Medulla oblongata (tissue), 1 donor: ENCODE measurements around the gene GDF3.
"Not testable (repeated sequence)": the region's sequence is repeated elsewhere in the genome, so short reads cannot be mapped to it uniquely, and the experiment has no call there.

Source experiments
- DNase-seq: peaks from one replicate; pipeline ENCODE4 v3.0.0-alpha.2; 2015; ENCODE audit errors: extremely low spot score

Gene GDF3

GRCh38 chr12:7695566-7696197 lies at the start of gene GDF3:
TSS of gene GDF3 (minus strand) at chr12:7695775. CDS start at chr12:7695728, 47 bp downstream.
- DNase-seq = peak; percentile 11

DNA sequence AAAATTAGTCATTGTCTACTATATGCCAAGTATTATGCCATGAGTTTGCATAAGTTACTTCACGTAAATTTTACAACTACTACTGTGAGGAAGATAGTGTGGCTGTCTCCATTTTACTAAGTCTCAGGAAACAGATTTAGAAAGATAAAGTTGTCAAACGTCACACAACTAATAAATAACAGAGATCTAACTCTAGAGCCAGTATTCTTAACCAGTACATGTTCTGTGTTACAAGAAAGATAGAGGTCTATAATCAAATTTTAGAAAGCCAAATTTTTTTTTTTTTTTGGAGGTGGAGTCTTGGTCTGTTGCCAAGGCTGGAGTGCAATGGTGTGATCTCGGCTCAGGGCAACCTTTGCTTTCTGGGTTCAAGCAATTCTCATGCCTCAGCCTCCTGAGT lies 37.4 kb upstream of the GDF3 start:
- no peak for DNase-seq

DNA sequence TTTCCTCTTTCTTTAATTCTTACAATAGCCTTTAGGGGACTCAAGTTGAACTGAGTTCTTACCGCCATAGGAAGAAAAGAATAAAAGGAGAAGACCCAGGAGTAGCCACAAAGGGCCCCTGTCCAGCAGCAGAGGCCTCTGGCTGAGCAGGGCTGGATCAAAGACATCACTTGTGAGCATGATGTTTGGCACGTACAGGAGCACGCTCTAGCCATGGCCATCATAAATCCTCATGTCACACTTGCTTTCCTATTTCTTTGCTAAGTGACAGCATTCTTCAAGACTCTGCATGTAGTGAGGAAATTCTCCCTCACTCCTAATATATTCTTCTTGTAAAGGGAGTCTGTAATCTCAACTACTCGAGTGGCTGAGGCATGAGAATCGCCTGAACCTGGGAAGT lies 35.9 kb upstream of the GDF3 start:
- DNase-seq = no peak

DNA sequence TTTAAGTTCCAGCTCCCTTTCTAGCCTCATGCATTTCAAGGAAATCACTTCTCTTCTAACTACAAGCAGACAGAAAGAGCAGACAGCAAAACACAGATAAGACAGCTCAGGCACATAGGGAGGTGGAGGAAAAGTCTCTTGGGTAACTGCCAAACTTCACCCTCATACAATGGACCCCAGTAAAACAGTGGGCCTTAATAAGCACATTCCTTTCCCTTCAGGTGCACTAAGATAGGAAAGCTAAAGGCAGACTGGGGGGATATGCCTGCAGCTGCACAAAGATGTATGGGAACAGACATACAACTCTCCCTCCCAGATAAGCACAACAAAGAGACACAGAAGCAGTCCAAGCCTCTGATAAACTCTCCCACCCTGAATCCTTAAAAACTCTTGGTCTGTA lies 35.4 kb upstream of the GDF3 start:
- not testable (repeated sequence) for DNase-seq

GRCh38 chr12:7729746-7730145 lies 34.2 kb upstream of the GDF3 start:
- no peak for DNase-seq

DNA sequence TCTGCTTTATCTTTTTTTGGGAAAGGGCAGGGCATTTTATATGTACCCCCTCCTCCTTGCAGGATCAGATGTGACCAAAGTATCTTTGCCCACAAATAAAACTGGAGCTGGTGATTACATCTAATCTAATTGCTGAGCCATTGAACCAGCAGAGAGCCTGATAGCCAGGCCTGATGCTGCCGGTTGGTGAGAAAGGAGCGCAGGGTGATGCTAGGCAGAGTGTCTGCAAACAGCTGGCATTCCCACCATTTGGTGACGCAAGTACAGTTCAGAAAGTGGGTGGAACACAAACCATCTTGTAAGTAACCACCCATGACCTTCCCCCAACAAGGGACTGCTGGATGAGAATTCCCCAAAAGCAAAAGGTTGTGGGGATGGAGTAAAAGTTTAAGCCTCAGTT lies 28.4 kb upstream of the GDF3 start:
- no peak for DNase-seq

GRCh38 chr12:7719946-7720730 lies 24.6 kb upstream of the GDF3 start:
- DNase-seq = no peak

- DNase-seq = peak; percentile 9
Measured at GRCh38 chr12:7716381-7716780, 20.8 kb upstream of the GDF3 start.

DNA sequence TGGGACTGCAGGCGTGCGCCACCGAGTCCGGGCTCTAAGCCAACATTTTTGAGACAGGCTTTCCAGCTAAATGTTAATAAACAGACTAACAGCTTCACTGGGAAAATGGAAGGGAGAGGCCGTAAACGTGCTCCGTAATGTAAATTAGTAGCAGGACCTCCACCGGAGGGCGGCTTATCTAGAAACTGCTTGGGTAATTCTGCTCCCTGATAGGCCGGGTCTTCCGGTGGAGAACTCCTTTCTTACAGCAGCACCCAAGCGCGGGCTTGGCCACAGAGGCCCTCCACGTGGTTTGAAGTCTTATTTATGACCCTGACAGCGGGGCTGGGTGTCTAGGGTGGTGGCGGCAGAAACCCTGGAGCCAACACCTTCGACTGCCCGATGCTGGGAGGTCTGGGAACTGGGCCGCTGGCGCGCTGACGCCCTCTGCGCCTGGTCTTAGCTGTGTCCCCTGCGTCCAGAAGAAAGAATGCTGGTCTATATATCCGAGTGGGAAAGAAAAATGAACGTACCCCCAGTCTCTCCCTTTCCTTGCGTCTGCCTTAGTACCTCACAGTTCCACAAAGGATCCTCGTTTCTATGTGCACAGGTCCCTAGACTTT lies 17.4 kb upstream of the GDF3 start:
- no peak for DNase-seq

DNA sequence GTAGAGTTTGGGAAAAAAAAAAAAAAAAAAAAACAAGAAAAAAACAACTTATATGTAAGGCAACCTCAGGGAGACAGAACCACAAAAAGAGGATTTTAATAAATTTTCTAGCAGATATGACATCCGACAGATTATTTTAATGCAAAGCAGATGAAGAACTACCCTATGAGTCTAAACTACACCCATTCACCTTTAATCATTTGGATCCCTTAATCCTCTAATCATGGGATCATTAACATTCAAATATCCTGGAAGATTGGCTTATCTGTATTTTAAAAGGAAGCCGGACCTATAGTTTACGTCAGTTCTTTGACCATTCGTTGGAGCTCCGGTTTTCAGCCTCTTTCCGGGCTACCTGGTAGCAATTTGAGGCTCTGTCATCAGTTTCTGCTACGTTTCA lies 15.6 kb upstream of the GDF3 start, which contains the start of gene DPPA3:
DPPA3 (plus strand) TSS at position 301 of the 400 bp plus-strand sequence. CDS start 138 bp downstream, outside the sequence.
- no peak for DNase-seq

DNA sequence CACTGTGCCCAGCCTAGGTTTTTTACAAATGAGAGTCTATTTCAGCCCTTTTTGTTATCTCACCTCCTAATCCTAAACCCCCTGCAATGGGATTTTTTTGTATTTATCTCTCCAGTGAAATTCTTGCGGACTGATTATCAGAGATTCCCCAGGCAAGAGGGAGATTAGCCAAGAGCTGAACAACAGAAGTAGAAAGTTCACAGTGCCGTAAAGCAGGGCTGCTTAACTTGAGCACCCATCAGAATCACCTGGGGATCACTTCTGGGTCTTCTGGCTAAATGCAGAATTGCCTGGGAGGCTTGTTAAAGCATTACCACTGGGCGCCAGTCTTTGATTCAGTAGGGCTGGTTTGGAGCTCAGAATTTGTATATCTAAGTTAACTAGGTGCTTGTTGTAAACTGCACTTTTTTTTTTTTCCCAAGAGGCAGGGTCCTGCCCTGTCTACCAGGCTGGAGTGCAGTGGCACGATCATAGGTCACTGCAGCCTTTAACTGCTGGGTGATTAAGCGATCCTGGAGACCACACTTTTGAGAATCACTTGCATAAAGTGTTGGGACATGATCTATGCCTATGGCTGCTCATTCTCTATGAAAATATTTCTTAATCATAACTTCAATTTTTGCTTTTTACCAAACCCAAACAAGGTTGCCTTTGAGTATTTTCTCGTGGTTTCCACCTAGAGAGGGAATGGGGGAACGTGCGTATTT lies 14.5 kb upstream of the GDF3 start:
- DNase-seq = no peak

DNA sequence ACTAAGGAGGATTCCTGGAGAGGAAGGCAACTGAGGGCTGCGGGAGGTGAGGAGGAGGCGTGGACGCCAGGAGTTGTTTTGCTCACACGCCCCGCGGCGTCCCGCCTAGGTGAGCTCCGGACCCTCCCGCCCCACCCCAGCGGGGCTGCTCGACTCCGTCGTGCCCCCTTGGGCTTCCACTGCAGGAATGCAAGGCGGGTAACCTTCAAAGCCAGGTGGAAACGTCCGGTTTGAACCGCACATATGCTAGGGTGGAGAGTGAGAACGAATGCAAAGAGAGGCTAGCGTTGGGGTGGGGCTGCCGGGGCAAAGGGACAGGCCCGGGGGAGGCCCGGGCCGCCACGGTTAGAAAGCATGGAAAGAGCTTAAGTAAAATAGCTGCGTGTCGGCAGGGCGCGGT lies 10.3 kb upstream of the GDF3 start:
- DNase-seq = no peak

DNA sequence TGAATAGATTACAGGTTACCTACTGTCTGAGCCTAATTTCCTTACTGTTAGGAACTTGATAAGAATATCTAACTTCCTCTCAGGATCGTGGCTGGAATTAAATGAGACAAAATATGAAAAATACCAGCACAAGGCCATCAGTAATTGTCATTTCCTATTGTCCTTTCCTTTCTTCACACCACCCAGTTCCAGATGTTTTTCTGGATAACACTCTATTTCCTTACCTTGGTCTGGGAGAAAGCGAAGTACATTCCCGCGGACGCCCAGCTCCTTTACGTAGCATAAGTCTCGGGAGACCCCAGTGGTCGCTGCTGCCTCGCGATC lies 376 bp downstream of the GDF3 start:
- no peak for DNase-seq

DNA sequence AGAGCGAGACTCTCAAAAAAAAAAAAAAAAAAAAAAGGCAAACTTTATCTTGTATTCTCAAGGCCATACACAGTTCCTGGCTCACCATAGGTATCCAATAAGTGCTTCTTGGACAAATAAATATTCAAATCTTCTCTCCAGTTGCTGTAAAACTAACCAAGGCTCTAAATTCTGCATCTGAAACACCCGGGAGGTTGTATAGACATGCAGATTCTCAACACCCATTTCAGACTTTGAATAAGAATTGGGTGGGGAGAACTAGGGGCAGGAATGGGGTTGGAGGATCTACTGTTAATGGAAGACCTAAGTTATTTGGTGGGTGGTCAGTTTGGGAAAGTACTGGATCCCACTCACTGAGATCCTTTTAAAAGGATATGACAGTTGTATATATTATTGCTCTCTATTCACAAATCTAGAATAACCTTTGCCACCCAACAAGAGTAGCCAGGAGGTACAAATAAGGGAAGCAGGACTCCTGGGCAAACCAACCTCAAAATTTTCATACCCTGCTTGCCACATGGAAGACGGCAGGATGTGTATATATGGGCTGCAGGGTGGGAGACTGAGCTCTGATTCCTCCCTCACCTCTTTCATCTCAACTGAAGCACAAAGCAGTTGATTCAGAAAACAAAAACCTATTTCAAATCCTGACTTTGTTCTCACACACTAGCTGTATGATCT lies 879 bp downstream of the GDF3 start:
- no peak for DNase-seq

DNA sequence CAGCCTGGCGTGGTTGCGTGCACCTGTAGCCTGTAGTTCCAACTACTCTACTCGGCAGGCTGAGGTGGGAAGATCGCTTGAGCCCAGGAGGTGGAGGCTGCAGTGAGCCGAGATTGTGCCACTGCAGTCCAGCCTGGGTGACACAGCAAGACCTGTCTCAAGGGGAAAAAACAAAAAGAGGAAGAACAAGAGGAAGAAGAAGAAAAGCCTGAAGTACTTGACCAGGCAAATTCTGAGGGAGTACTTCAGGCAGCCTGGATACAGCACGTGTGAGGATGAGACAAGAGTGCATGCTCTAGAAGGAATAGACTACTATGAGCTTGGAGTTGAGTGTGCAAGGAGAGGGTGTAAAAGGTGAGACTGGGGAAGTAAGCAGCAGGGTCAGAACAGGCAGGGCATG lies 1.8 kb downstream of the GDF3 start:
- DNase-seq = no peak

- no peak for DNase-seq
Measured at GRCh38 chr12:7681535-7681934, 14.0 kb downstream of the GDF3 start.

DNA sequence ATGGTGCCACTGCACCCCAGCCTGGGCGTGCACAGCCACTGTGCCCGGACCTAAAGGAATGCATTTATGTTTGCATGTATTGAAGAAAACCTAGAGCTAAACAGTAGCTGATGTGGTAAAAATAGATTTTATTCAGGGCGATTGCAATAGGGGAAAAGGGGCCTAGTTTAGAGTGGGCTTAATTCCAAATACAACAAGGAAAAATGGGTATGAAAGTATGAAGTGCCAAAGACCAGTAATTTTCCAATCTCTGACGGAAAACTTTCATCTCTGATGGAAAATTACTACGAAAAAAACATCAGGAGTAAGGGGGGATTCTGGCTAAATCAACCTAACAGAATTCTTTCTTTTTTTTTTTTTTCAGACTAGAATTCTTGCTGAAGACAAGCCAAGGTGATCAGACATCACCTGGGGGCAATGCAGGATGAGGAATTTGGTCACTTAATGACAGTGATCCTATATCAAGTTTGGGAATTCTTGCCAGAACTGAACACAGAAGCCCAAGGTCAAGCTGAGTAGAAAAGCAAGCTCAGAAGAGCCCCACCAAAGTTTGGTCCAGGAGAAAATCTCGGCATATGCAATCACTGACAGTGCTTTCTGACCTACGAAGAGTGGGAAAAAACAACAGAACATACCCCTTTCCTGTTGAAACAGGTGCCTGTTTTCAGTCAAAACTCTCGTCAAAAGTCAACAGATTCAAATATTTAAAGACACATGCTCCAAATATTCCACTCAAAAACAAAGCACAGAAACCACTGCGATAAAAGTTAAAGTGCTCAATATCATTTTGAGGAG lies 16.1 kb downstream of the GDF3 start:
- no peak for DNase-seq

GRCh38 chr12:7678744-7679143 lies 16.8 kb downstream of the GDF3 start:
- DNase-seq = no peak

- peak; percentile 38 for DNase-seq
Measured at GRCh38 chr12:7677432-7677888, 18.1 kb downstream of the GDF3 start.

DNA sequence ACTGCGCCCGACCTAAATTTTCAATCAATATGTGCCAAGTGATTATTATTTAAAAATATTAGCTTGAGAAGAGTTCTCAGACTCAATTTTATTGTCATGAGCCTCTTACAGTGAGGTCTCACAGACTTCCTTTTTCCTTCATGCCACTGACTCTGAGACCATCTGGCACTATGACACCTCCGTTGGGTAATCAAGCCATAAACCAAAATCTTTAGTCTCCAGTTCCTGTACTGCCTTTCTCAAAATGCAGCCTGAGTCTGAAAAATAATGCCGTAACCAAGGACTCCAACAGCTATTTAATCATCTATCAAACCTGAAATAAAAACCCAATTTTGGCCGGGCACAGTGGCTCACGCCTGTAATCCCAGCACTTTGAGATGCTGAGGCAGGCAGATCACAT lies 20.1 kb downstream of the GDF3 start:
- not testable (repeated sequence) for DNase-seq

GRCh38 chr12:7668171-7668570 lies 27.4 kb downstream of the GDF3 start:
- no peak for DNase-seq
